A673 (cell line): ENCODE measurements around the gene KRT81.
"Not testable (repeated sequence)": the region's sequence is repeated elsewhere in the genome, so short reads cannot be mapped to it uniquely, and the experiment has no call there.

Experiments
- CTCF ChIP-seq: fragments of 300-800, 200-600 bp; sonication (generic); conservative IDR thresholded peaks from 2 replicates; pipeline ENCODE4 v1.5.1; 2017; ENCODE audit warnings: low read depth, mild to moderate bottlenecking, antibody characterized with exemption, low read length, moderate library complexity, mixed read lengths
- EZH2 ChIP-seq: fragments of 200-600 bp; sonication (generic); IDR thresholded peaks from 2 replicates; pipeline ENCODE4 v1.6.1; 2017; ENCODE audit warnings: borderline replicate concordance, low read depth, mild to moderate bottlenecking, mixed read lengths, antibody characterized with exemption, low read length; ENCODE audit not compliant: poor library complexity, severe bottlenecking

GRCh38 chr12:52304941-52305411 lies 13.6 kb upstream of the KRT81 start:
- not testable (repeated sequence) for TF ChIP-seq CTCF, EZH2
